ENCODE data around the gene CA11.
A peak's percentile ranks its signal among the peaks of the same experiment; 100 is the strongest.
"Not testable (repeated sequence)": the region's sequence is repeated elsewhere in the genome, so short reads cannot be mapped to it uniquely, and the experiment has no call there.

CA11 gene

GRCh38 chr19:48669903-48670668, 24.1 kb upstream of the CA11 start:
- no peak for DNase-seq

GRCh38 chr19:48668761-48669160, 22.8 kb upstream of the CA11 start:
- DNase-seq, result no peak

GRCh38 chr19:48668332-48668731, 22.3 kb upstream of the CA11 start:
- DNase-seq, result no peak

- no peak for DNase-seq
These were observed 19.8 kb upstream of the CA11 start for GRCh38 chr19:48665786-48666185.

GRCh38 chr19:48664476-48664875, 18.5 kb upstream of the CA11 start:
- DNase-seq, result no peak

GRCh38 chr19:48663667-48664066, 17.7 kb upstream of the CA11 start:
- DNase-seq, result no peak

GRCh38 chr19:48661711-48662090, 15.7 kb upstream of the CA11 start:
- no peak for DNase-seq

- DNase-seq, result peak; percentile 87
These were observed 15.1 kb upstream of the CA11 start for GRCh38 chr19:48660852-48661710.

- no peak for DNase-seq
These were observed 13.8 kb upstream of the CA11 start for GRCh38 chr19:48659768-48660167.

GRCh38 chr19:48658483-48658882, 12.5 kb upstream of the CA11 start:
- DNase-seq, result no peak

GRCh38 chr19:48657828-48658227, 11.8 kb upstream of the CA11 start:
- DNase-seq, result not testable (repeated sequence)

GRCh38 chr19:48656840-48657474, 11.0 kb upstream of the CA11 start:
- peak; percentile 31 for DNase-seq

- no peak for DNase-seq
These were observed 8.5 kb upstream of the CA11 start for GRCh38 chr19:48654299-48655059.

- DNase-seq, result no peak
These were observed 5.7 kb upstream of the CA11 start for GRCh38 chr19:48651683-48652048.

- DNase-seq, result no peak
These were observed 5.1 kb upstream of the CA11 start for GRCh38 chr19:48650974-48651682.

GRCh38 chr19:48648134-48648533, 2.1 kb upstream of the CA11 start:
- DNase-seq, result no peak

- no peak for DNase-seq
These were observed 782 bp upstream of the CA11 start for GRCh38 chr19:48646722-48647216.

GRCh38 chr19:48645620-48646000, 377 bp downstream of the CA11 start:
- DNase-seq, result no peak

- DNase-seq, result peak; percentile 42
These were observed 958 bp downstream of the CA11 start for GRCh38 chr19:48644839-48645619.

- no peak for DNase-seq
These were observed 1.6 kb downstream of the CA11 start for GRCh38 chr19:48644355-48644754.

GRCh38 chr19:48642862-48643261, 3.1 kb downstream of the CA11 start:
- no peak for DNase-seq
